ENCODE results near the gene PCDHB3.
"Not testable (repeated sequence)": the region's sequence is repeated elsewhere in the genome, so short reads cannot be mapped to it uniquely, and the experiment has no call there.

PCDHB3 gene

DNA sequence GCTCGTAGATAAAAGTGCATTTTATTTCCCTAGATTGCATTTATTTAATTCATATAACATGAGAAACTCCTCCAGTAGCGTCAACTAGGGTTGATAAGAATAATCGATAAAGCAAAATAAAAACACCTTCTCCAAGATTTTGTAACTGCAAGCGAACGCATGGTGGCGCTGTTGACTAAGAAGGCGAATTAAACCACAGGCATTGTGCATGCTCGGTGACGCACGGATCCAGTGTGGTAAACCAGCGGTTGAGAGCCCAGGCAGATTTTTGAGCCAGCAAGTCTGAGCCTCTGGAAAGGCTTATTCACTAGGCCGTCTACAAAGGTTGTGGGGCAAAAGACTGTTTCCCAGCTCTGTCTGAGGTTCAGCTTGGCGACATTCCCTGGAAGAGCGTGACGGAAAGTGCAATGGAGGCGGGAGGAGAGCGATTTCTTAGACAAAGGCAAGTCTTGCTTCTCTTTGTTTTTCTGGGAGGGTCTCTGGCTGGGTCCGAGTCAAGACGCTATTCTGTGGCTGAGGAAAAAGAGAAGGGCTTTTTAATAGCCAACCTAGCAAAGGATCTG, at the start of gene PCDHB3:
Gene PCDHB3, plus strand, starts transcription at position 231 of the 563 bp plus-strand sequence. Its CDS starts 177 bp downstream, at position 408.
- no peak for ATAC-seq
- DNase-seq = peak; percentile 41

DNA sequence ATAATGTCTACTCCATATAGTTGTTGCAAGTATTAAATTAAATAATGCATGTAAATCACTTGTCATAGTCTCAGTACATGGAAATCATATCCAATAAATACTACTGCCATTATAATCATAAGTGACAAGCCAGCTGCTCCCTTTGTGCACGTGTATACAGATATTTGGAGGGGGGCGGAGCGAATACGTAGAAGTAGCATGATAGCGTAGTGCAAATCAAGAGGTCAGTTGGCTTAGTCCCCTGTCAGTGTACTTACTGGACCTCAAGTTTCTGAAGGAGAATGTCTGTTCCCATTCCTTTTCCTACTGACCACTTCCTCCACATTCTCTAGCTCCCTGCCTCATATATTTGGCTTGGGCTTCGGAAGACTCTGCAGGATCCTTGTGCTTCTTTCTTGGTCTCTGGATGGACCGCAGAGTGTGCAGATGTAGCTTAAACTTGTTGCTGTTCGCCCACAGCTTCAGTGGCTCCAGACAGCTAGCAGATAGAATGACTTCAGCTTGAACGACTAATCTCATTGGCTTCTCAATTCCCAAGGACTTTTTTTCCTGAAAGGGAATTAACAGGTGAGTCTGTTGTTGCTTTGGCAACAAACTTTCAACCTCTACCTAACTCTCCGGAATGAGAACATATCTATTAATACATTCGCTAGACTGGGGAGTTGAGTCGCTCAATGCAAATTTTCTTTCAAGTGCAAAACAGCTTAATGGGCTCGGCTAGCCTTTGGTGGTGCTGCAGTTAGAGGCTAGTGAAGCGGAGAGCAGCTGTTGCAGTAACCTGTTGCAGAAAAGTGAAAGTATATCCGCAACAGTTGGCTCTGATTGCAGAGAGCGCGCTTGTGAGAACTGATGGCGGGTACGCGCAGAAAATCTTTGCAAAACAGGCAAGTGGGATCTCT, 49.4 kb upstream of the PCDHB3 start, which contains the start of gene PCDHB1:
Gene PCDHB1, plus strand, starts transcription at position 753 of the 899 bp plus-strand sequence. Its CDS starts 97 bp downstream, at position 850.
- no peak for ATAC-seq
- no peak for DNase-seq

DNA sequence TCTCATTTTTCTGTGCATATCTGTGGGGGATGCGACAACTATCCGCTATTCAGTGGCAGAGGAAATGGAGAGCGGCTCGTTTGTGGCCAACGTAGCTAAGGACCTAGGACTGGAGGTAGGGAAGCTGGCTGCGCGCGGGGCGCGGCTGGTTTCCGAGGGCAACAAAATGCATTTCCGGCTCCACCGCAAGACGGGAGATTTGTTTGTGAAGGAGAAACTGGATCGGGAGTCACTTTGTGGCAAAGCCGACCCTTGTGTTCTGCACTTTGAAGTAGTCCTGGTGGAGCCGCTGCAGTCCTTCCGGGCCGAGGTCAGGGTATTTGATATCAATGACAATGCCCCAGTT, 48.8 kb upstream of the PCDHB3 start:
- no peak for DNase-seq
- ATAC-seq = no peak

DNA sequence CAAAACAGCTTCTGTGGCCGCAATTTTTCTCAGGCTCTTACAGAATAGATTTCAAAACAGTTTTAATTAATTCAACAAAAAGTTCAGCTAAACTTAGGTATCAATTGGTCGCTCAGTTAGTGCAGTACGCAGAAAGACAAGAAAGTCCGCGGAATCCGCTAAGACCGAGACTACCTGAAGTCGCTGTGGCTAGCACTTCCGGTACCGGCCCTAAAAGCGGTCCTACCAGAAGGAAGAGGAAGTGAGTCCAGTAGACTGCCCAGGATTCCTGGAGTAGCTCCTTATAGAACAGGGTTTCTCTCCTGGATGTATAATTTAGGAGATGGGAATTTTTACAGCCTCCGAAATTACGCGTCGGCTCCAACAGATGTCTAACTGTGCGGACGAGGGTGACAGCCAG, 22.4 kb upstream of the PCDHB3 start:
- no peak for DNase-seq
- no peak for ATAC-seq

GRCh38 chr5:141082228-141082627, 18.0 kb upstream of the PCDHB3 start:
- no peak for DNase-seq
- ATAC-seq = no peak

DNA sequence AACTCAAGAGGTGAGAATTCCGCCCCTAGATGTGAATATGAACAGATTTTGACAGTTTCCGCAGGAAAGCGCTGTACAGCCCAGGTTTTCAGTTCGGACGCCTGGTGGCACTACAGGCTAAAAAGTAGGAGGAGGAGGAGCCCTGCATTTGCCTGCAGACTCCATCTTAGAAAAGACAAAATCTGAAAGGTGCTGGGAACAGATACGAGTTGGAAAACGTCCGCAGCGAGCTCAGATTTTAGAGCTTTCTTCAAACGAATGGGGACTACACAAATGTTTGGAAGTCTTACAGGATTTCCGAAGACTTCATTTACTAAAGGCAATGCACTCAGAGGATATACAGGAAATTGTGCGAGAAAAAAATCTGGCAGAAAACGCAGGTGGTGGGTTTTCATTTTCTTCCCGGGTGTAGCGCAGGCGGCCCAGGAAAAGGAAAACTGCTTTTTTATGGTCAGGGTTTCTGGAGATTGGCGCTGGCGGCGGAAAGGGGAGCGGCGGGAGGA, 15.7 kb upstream of the PCDHB3 start:
- DNase-seq = peak; percentile 16

DNA sequence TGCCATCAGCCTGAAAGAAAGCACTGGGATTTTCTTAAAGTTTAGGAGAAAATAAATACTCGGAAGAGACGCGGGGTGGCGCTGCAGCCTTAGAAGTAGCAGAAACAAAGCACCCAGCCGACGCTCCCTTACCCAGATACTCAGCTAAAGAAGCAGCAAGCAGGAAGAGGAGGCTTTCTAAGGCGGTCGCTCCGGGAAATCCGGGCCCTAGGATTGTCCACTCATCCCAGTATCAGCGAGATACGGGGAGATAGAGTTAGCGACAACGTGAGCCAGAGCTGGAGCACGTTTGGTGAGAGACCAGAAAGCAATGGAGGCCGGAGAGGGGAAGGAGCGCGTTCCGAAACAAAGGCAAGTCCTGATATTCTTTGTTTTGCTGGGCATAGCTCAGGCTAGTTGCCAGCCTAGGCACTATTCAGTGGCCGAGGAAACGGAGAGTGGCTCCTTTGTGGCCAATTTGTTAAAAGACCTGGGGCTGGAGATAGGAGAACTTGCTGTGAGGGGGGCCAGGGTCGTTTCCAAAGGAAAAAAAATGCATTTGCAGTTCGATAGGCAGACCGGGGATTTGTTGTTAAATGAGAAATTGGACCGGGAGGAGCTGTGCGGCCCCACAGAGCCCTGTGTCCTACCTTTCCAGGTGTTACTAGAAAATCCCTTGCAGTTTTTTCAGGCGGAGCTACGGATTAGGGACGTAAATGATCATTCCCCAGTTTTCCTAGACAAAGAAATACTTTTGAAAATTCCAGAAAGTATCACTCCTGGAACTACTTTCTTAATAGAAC, 5.6 kb upstream of the PCDHB3 start, which contains the start of gene PCDHB2:
Gene PCDHB2, plus strand, starts transcription at position 135 of the 782 bp plus-strand sequence. Its CDS starts 176 bp downstream, at position 311.
- ATAC-seq = no peak
- no peak for DNase-seq

More for the DNA sequence above, 15.7 kb upstream of the PCDHB3 start:
- ATAC-seq = no peak

GRCh38 chr5:141095263-141095641, 5.0 kb upstream of the PCDHB3 start:
- ATAC-seq (no peak), DNase-seq (no peak)

GRCh38 chr5:141096181-141096580, 4.1 kb upstream of the PCDHB3 start:
- not testable (repeated sequence) for DNase-seq, ATAC-seq

DNA sequence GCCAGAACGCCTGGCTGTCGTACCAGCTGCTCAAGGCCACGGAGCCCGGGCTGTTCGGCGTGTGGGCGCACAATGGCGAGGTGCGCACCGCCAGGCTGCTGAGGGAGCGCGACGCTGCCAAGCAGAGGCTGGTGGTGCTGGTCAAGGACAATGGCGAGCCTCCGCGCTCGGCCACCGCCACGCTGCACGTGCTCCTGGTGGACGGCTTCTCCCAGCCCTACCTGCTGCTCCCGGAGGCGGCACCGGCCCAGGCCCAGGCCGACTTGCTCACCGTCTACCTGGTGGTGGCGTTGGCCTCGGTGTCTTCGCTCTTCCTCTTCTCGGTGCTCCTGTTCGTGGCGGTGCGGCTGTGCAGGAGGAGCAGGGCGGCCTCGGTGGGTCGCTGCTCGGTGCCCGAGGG, 3.7 kb upstream of the PCDHB3 start:
- not testable (repeated sequence) for DNase-seq, ATAC-seq

DNA sequence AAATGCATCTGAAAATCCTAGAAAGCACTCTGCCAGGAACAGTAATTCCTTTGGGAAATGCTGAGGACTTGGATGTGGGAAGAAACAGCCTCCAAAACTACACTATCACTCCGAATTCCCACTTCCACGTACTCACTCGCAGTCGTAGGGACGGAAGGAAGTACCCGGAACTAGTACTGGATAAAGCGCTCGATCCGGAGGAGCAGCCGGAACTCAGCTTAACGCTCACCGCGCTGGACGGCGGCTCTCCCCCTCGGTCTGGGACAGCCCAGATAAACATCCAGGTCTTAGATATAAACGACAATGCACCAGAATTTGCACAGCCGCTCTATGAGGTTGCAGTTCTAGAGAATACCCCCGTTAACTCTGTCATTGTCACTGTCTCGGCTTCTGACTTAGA, 786 bp downstream of the PCDHB3 start:
- ATAC-seq (no peak), DNase-seq (no peak)

DNA sequence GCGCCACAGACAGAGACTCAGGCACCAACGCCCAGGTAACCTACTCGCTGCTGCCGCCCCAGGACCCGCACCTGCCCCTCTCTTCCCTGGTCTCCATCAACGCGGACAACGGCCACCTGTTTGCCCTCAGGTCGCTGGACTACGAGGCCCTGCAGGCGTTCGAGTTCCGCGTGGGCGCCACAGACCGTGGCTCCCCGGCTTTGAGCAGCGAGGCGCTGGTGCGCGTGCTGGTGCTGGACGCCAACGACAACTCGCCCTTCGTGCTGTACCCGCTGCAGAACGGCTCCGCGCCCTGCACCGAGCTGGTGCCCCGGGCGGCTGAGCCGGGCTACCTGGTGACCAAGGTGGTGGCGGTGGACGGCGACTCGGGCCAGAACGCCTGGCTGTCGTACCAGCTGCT, 1.8 kb downstream of the PCDHB3 start:
- not testable (repeated sequence) for ATAC-seq, DNase-seq

DNA sequence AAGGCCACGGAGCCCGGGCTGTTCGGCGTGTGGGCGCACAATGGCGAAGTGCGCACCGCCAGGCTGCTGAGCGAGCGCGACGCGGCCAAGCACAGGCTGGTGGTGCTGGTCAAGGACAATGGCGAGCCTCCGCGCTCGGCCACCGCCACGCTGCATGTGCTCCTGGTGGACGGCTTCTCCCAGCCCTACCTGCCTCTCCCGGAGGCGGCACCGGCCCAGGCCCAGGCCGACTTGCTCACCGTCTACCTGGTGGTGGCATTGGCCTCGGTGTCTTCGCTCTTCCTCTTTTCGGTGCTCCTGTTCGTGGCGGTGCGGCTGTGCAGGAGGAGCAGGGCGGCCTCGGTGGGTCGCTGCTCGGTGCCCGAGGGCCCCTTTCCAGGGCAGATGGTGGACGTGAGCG, 2.2 kb downstream of the PCDHB3 start:
- ATAC-seq = not testable (repeated sequence)

DNA sequence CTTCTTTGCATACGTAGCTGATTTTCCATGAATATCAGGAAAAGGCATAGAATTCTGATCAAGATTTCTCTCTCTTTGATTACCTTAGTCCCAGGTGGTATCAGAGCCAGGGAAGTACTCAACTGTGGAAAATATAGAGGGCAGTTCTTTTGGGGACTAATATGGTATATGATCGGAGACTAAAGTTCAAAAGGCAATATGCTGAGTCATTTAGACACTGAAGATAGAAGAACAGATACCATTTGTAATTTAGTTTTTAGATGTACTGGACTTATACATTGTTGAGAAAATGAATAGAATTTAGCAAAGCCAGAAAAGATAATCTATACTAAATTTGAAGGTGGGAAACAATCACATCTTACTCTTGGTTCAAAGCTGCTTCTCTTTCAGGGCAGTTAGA, 5.1 kb downstream of the PCDHB3 start:
- DNase-seq = no peak
- ATAC-seq = no peak

More for the DNA sequence above, 2.2 kb downstream of the PCDHB3 start:
- DNase-seq = not testable (repeated sequence)

- DNase-seq (no peak), ATAC-seq (no peak)
Observed at GRCh38 chr5:141119250-141119649, 19.0 kb downstream of the PCDHB3 start.

GRCh38 chr5:141121563-141121962, 21.3 kb downstream of the PCDHB3 start, which contains the start of gene PCDHB4:
Gene PCDHB4, plus strand, starts transcription at chr5:141121818. Its CDS starts 181 bp downstream, at chr5:141121999.
- peak; percentile 4 for DNase-seq

GRCh38 chr5:141121985-141122384, 21.7 kb downstream of the PCDHB3 start:
- DNase-seq (no peak), ATAC-seq (no peak)

More at GRCh38 chr5:141121563-141121962, 21.3 kb downstream of the PCDHB3 start, which contains the start of gene PCDHB4:
- no peak for ATAC-seq

DNA sequence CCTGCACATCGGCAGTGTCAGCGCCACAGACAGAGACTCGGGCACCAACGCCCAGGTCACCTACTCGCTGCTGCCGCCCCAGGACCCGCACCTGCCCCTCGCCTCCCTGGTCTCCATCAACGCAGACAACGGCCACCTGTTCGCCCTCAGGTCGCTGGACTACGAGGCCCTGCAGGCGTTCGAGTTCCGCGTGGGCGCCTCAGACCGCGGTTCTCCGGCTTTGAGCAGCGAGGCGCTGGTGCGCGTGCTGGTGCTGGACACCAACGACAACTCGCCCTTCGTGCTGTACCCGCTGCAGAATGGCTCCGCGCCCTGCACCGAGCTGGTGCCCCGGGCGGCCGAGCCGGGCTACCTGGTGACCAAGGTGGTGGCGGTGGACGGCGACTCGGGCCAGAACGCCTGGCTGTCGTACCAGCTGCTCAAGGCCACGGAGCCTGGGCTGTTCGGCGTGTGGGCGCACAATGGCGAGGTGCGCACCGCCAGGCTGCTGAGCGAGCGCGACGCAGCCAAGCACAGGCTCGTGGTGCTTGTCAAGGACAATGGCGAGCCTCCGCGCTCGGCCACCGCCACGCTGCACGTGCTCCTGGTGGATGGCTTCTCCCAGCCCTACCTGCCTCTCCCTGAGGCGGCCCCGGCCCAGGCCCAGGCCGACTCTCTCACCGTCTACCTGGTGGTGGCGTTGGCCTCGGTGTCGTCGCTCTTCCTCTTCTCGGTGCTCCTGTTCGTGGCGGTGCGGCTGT, 23.3 kb downstream of the PCDHB3 start:
- ATAC-seq, DNase-seq: not testable (repeated sequence)

- ATAC-seq (no peak), DNase-seq (no peak)
Observed at GRCh38 chr5:141127305-141127704, 27.0 kb downstream of the PCDHB3 start.

DNA sequence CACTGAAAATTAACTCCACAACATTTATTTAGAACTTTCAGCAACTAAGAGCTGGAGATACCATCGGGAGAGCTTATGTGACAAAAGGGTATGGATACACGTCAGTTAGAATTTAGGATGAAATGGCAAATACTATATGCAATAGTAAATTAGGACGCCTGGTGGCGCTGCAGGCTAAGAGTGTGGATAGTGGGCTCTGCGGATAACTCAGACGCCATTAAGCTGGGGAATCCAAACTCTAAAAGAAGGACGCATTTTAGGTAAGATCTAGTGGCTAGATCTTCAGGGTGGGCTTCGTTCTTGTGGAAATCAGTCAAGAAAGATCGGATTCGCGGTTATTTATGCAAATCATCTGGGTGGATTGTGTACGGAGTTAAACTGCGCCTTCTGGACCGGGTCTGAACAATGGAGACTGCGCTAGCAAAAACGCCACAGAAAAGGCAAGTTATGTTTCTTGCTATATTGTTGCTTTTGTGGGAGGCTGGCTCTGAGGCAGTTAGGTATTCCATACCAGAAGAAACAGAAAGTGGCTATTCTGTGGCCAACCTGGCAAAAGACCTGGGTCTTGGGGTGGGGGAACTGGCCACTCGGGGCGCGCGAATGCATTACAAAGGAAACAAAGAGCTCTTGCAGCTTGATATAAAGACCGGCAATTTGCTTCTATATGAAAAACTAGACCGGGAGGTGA, 34.9 kb downstream of the PCDHB3 start, which contains the start of gene PCDHB5:
Gene PCDHB5, plus strand, starts transcription at position 177 of the 688 bp plus-strand sequence. Its CDS starts 229 bp downstream, at position 406.
- ATAC-seq (no peak), DNase-seq (no peak)
